Activated T-helper 17 cell treated with anti-CD3 and anti-CD28 coated beads, Interleukin-2, amount 50 U/mL, for 72 hours (primary cell): ENCODE data around the gene CAMK1D. TPM values are rescaled to one million over a fixed set of nuclear protein-coding genes. Genes with fewer than 3 reads are reported as not detected.

ENCODE experiments used
- ATAC-seq: fragments of 150-1000 bp; cut with Tn5 transposase; replicated peaks from 2 replicates; pipeline ENCODE4 v1.10.0; 2021; ENCODE audit warnings: mild to moderate bottlenecking, moderate library complexity
- H3K27ac Mint-ChIP-seq: one replicate; pipeline ENCODE4 v1.8.0; 2022; ENCODE audit warnings: mixed read lengths
- H3K27me3 Mint-ChIP-seq: one replicate; pipeline ENCODE4 v1.8.0; 2022; ENCODE audit warnings: mixed read lengths
- H3K36me3 Mint-ChIP-seq: one replicate; pipeline ENCODE4 v1.8.0; 2022; ENCODE audit warnings: low read depth, mild to moderate bottlenecking, mixed read lengths
- H3K4me1 Mint-ChIP-seq: one replicate; pipeline ENCODE4 v1.8.0; 2022; ENCODE audit warnings: mixed read lengths
- H3K4me3 Mint-ChIP-seq: one replicate; pipeline ENCODE4 v1.8.0; 2022; ENCODE audit warnings: mild to moderate bottlenecking, mixed read lengths
- H3K9me3 Mint-ChIP-seq: one replicate; pipeline ENCODE4 v1.8.0; 2022; ENCODE audit warnings: mixed read lengths
- total RNA-seq, 2 donors: library from RNA; stranded (reverse); gene quantifications; one replicate each; pipeline ENCODE4 v1.2.3, GENCODE V29; 2022

CAMK1D gene
- total RNA-seq, 2 donors from 2014 or later = 10.9 to 20.7 TPM

DNA sequence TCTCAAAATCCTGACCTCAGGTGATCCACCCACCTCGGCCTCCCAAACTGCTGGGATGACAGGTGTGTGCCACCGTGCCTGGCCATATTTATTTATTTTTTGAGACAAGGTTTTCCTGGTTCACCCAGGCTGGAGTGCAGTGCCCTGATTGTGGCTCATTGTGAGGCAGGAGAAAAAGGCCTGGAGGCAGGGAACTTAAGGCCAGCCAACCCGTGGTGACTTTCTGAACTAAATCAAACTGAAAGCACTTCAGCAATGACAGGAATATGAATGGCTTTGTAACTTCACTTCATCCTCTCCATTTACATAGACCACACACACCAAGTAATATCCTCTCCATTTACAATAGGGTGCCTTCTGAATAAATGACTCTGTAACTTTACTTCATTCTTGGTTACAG lies 527.8 kb downstream of the CAMK1D start:
- Mint-ChIP-seq H3K4me1 (no peaks in the 10 kb centered on the region), H3K4me3 (no peak overlapping the region), H3K27me3 (peaks cover 27% of the 10 kb centered on the region), H3K36me3 (no peaks in the 10 kb centered on the region), H3K9me3 (no peaks in the 10 kb centered on the region), H3K27ac (no peak overlapping the region)
- no peak for ATAC-seq

- H3K27ac Mint-ChIP-seq = no peak overlapping the region
- no peak overlapping the region for H3K4me3 Mint-ChIP-seq
- H3K9me3 Mint-ChIP-seq = peaks cover 6% of the 10 kb centered on the region
- H3K36me3 Mint-ChIP-seq = no peaks in the 10 kb centered on the region
- no peak for ATAC-seq
- H3K27me3 Mint-ChIP-seq = peaks cover 40% of the 10 kb centered on the region
- H3K4me1 Mint-ChIP-seq = no peaks in the 10 kb centered on the region
Measured at GRCh38 chr10:12880423-12880822, 531.1 kb downstream of the CAMK1D start.

GRCh38 chr10:12884851-12885250 lies 535.5 kb downstream of the CAMK1D start:
- H3K36me3 Mint-ChIP-seq = no peaks in the 10 kb centered on the region
- no peak for ATAC-seq
- H3K9me3 Mint-ChIP-seq = peaks cover 6% of the 10 kb centered on the region
- no peak overlapping the region for H3K27ac Mint-ChIP-seq
- peaks cover 27% of the 10 kb centered on the region for H3K27me3 Mint-ChIP-seq
- no peak overlapping the region for H3K4me3 Mint-ChIP-seq
- H3K4me1 Mint-ChIP-seq = no peaks in the 10 kb centered on the region

Other genes with a start within 250 kb of the CAMK1D start
- gene SEC61A2, start 219.9 kb upstream of the CAMK1D start, total RNA-seq = 10 to 100 TPM; 16.0 to 22.3 TPM
- 100 to 1,000 TPM in 1 of 2 donors, 10 to 100 TPM in 1; 99.1 to 139 TPM for gene NUDT5, start 153.7 kb upstream of the CAMK1D start, total RNA-seq
- 100 to 1,000 TPM in 1 of 2 donors, 10 to 100 TPM in 1; 93.8 to 202 TPM for gene CDC123, start 153.4 kb upstream of the CAMK1D start, total RNA-seq